GM12892 (cell line): ENCODE measurements around the gene STAB2.

Experiments
- POLR2A ChIP-seq: IDR thresholded peaks from 2 replicates; pipeline ENCODE4 v1.6.1; 2011; ENCODE audit warnings: low read depth, low read length, control low read depth
- POLR2AphosphoS5 ChIP-seq: IDR thresholded peaks from 2 replicates; pipeline ENCODE4 v1.6.1; 2011; ENCODE audit warnings: low read depth, low read length, control low read depth
- TAF1 ChIP-seq: IDR thresholded peaks from 2 replicates; pipeline ENCODE4 v1.6.1; 2011; ENCODE audit warnings: low read depth, mild to moderate bottlenecking, control low read depth, low read length, borderline replicate concordance

DNA sequence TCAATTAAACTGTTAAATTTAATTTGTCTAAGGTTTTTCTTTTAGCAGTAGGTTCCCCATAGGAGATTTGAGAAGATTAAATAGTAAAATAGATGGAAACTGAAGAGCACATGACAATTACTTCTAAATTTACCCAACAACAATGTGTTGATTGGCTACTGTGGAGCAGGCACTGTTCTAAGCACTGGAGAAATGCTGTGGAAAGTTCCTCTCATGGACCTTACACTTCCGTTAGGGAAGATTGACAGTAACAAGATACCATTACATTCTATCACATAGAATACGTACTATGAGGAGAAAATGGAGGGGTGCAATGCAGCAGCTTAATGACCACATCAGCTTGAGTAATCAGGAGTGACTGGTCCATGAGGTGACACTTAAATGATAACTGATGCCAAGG, 8.1 kb upstream of the STAB2 start:
- no peak for TF ChIP-seq TAF1
- no peak for TF ChIP-seq POLR2AphosphoS5
- no peak for TF ChIP-seq POLR2A
